Cerebellar nuclear complex (tissue), 1 donor: ENCODE results near the gene LGMN.

Experiments used
- DNase-seq, 2 experiments: peaks; one replicate each; lab custom pipeline; 2025; lab: John Stamatoyannopoulos, UW

The LGMN gene

DNA sequence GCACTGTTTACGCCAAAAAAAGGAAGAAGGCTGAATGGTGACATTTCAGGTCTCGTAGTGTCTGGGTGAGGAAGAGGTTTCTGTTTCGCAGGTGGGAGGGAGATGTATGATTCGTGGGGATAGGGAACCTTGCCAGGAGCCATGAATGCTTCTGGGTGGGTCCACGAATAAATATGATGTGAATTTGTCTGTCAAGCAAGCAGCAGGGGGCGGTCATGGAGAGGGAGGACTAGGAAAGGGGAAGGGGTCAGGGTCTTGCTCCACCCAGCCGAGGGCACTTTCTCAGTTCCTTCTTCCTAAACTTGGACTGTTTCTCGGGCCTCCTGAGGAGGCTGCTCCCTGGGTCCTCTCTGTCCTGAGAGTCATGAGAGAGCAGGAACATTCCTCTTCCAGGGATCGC lies 72.5 kb downstream of the LGMN start:
- DNase-seq = no peak

DNA sequence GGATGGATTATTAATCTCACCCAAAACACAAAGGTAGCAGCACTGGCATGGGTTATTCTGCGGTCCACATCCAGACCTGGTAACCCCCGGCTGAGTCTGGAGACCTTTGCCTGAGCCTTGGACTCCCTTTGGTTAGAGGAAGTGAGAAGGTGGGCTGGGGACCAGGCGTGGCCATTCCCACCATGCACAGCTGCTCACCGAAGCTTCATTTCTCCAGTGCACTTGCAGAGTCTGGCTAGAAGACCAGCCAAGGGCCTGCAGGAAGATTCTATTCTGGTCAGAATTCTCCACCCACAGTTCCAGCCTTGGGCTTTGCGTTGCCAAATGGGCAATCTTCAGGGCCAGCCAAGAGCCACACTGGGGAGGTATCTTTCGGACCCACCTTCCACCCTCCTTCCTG lies 73.0 kb downstream of the LGMN start:
- no peak for DNase-seq

GRCh38 chr14:92673601-92674150 lies 74.8 kb downstream of the LGMN start:
- DNase-seq = no peak

DNA sequence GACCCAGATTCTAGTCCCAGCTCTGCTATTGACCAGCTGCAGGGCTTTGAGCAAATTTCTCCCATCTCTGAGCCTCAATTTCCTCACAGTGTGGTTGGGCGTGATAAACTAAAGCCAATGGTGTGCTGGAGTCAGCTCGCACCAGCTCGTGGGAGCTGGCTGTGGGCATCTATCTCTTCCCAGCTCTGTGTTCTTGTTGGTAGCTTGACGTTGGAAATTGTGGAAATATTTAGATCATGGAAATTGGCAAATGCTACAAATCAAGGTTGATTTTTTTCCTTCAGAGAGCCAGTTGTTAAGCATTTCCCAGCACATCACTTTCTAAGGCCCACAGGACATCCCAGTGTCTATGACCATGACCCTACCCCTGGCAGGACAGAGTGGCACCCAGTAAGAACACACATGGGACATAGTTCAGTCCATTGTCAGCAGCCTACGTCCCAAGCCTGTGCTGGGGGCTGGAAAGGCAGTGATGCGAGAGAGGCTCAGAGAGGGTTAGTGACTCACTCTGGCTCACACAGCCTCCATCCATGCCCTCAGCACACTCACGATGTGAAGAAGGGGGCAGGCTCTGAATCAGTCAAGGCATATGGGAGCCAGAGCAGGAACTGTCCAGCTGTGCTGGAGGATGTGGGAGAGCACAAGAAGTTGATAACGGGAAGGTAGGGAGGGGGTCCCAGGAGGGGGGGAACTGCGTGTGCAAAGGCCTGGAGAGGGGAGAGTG lies 77.6 kb downstream of the LGMN start:
- no peak for DNase-seq

DNA sequence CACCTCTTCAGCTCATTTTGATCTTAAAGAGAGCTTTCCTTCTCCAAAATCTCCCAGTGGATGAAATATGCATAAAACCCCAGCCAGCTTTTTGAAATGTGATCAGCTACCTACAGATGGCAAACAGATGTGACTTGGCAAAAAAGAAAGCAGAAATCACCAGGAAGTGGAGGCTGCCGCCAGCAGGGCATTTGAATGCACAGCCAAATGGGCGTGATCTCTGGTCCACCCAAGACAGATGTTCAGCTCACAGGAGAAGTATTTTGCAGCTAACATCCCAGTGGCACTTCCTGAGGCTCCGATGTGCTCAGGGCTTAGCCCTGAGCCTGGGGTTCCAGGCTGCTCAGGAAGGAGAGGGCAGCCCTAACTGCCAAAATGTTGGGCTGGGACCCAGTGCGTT lies 78.3 kb downstream of the LGMN start:
- DNase-seq = no peak

GRCh38 chr14:92668276-92668973 lies 80.0 kb downstream of the LGMN start:
- DNase-seq = no peak

DNA sequence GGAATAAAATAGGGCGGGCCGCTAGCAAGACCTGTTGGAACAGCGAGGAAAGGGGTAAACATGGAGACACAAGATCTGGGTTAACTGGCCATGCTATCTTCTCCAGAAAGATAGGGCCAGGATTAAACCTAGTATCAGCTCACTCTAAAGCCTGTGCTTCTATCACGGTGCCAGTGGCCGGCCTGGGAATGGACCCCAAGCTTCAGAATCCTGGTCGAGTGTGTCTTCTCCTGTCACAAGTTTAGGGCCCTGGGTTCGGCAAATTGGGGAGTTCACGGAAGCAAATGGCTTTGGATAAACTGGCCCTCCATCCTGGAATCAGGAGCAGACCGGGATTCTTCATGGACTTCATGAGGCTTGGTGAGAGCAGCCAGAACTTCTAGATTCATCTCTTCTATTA lies 82.2 kb downstream of the LGMN start:
- DNase-seq = no peak

DNA sequence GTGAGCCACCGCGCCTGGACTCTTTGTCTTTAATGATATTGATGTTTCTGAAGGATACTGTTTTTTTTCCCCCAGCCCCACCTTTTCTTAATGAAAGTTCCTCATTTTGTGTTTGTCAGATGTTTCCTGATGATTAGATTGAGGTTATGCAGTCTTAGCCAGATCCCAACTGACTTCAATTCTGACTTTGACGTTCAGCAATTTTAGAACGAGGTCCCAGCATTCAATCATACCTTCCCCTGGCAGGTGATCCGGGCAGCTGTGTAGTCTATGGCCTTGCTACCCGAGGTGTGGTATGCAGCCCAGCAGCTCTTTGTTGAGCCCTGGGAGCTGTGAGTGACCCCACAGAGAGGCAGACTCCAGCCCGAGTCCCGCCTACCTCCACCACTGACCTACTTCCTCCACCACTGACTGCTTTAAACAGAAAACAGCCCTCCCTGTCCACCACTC lies 82.7 kb downstream of the LGMN start:
- DNase-seq = no peak

GRCh38 chr14:92663049-92663448 lies 85.4 kb downstream of the LGMN start:
- DNase-seq = no peak

GRCh38 chr14:92660571-92660970 lies 87.9 kb downstream of the LGMN start:
- no peak for DNase-seq

DNA sequence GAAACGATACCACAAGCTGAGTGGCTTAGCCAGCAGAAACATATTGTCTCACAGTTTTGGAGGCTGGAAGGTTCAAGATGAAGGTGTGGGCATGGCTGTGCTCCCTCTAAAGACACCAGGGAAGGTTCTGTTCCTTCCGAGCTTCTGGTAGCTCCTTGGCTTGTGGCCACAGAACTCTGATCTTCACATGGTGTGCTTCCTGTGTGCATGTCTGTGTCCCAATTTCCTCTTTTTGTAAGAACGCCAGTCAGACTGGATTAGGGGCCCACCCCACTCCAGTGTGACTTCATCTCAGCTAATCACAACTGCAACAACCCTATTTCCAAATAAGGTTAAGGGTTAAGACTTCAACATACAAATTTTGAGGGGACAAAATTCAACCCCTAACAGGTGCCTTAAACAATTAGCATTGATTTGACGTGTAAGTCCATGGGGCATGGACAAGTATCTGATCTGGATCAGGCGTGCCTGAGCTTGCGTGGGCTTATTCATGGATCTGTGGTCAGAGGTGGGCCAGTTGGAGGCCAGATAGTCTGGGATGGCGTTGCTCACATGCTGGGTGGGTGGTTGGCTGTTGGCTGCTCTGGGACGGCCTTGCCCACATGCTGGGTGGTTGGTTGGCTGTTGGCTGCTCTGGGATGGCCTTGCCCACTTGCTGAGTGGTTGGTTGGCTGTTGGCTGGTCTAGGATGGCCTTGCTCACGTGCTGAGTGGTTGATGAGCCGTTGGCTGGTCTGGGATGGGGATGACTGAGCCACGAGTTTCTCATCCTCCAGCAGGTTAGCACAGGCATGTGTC lies 88.5 kb downstream of the LGMN start:
- no peak for DNase-seq

DNA sequence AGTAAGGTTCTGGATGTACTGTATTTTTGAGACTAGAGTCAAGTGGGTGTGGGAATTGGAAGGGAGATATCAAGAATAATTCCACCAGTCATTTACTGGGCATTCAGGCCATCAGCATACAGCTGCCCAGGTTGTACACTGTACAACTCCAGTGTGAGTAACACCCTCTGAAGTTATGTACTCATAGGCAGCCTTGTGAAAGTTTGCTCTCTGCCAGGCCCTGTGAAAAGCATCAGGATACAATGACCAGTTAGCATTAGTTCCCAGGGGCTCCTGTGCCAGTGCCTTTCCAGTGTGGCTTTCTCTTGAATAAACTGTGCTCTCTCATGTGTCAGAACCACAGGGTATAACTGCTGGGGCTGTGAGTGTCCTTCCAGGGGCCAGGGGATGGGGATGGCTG lies 89.7 kb downstream of the LGMN start:
- no peak for DNase-seq

- no peak for DNase-seq
Measured at GRCh38 chr14:92658160-92658559, 90.3 kb downstream of the LGMN start.

DNA sequence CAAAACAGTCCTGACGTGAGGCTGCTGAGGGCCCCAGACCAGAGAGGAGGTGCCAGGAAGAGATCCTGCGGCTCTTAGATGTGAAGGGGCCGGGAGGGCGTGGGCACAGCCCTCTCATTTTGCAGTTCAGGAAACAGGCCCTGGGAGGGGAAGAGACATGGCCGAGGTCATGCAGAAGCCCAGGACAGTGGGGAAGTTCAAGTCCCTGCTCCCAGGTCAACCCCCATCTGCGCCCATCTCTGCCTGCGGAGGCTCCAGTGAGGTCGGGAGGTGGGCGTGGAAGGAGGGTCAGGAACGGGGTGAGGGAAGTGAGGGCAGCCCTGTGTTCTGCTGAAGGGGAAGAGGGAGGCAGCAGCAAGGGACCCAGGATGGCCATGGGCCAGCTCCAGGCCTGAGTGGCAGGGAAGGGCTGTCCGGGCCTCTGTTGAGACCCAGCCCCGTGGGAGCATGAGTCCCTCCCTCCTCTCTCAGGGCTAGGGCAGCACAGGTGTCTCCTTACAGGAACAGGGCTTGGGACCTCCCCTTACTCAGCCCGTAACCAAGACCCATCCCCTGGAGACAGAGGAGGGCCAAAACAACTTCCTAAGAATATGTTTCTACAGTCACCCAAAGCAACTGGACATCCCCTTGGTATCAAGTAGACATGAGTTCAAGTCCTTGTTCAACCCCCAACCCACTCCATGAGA lies 90.8 kb downstream of the LGMN start:
- no peak for DNase-seq

GRCh38 chr14:92656306-92657081 lies 91.9 kb downstream of the LGMN start:
- DNase-seq = no peak

DNA sequence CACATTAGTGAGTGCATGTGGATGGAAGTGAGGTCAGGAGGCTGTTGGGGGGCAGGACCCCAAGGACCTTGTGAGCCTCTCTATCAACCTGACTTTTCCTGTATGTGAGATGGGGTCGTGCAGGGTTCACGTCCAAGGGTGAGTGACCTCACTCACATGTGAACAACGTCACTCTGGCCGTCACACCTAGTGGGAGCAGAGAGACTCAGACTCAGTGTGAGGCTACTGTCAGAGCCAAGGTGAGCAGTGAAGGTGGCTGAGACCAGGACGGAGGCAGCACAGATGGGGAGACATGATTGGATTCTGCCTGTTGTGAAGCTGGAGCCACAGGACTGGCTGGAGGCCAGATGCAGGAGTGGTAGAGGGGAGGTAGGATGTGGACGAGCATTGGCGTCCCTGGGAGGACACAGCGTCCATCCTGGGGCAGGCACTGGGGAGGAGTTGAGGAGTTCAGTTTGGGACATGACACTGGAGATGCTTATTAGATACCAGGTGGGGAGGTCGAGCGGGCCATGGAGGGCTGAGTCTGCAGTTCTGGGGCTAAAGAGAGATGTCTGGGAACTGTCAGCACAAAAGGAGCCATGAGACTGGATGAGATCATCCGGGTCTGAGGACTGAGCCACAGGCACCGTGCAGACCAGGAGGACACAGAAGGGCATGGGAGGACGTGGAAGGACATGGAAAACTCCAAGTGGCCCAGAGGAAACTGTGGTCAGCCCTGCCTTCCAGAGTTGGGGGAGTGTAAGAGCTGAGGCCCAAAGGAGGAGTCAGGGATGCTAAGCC lies 92.8 kb downstream of the LGMN start:
- no peak for DNase-seq

- no peak for DNase-seq
Measured at GRCh38 chr14:92654239-92654901, 94.1 kb downstream of the LGMN start.
